Thyroid gland (tissue), 4 donors: ENCODE results near the gene CKS1B.

ENCODE experiments used
- CTCF ChIP-seq, 6 experiments: fragments of 200-600 bp in 3 of 6; fragments of 450-650 bp in 3 of 6; sonication (generic) in 3 of 6; IDR thresholded peaks; one replicate each; pipeline ENCODE4 v1.5.1; 2016 to 2019; ENCODE audit warnings: antibody characterized with exemption in 6 of 6, mild to moderate bottlenecking in 2 of 6, inconsistent platforms in 1 of 6, moderate library complexity in 1 of 6
- POLR2A ChIP-seq, 2 donors: fragments of 450-650 bp; IDR thresholded peaks; one replicate each; pipeline ENCODE4 v1.6.1; 2017; ENCODE audit warnings: antibody characterized with exemption in 2 of 2, mild to moderate bottlenecking in 2 of 2, moderate library complexity in 1 of 2

- TF ChIP-seq CTCF (IDR thresholded peaks at IDR 0.05) (no peak), POLR2A (IDR thresholded peaks at IDR 0.05) (no peak)
Observed at GRCh38 chr1:154940213-154940560, 34.3 kb upstream of the CKS1B start.
